WTC11 (cell line): ENCODE measurements around the gene GARS1. TPM values are rescaled to one million over a fixed set of nuclear protein-coding genes. Genes with fewer than 3 reads are reported as not detected.

ENCODE experiments used
- ATAC-seq: fragments of 200-7000 bp; cut with Tn5 transposase; 2 replicates; pipeline ENCODE4 v1.10.0; 2021; ENCODE audit warnings: mild to moderate bottlenecking, moderate library complexity
- CTCF ChIA-PET: fragments of 300-600 bp; sonication (Branson Sonifier 250); formaldehyde crosslinking; loops from one replicate; lab custom pipeline; 2021; ENCODE audit warnings: antibody characterized with exemption; lab: Charles Lee
- POLR2A ChIA-PET: fragments of 350-600 bp; sonication (Branson Sonifier 250); formaldehyde crosslinking; loops from one replicate; lab custom pipeline; 2021; ENCODE audit warnings: antibody characterized with exemption; lab: Charles Lee
- DNase-seq: peaks from one replicate; pipeline ENCODE4 v3.0.0; 2021; ENCODE audit warnings: low spot score
- H3K27ac Mint-ChIP-seq: 2 replicates; pipeline ENCODE4 v1.8.0; 2021; ENCODE audit warnings: mixed read lengths
- H3K27me3 Mint-ChIP-seq: 2 replicates; pipeline ENCODE4 v1.8.0; 2021; ENCODE audit warnings: low read depth, mild to moderate bottlenecking, moderate library complexity, mixed read lengths
- H3K36me3 Mint-ChIP-seq: 2 replicates; pipeline ENCODE4 v1.8.0; 2021; ENCODE audit warnings: mixed read lengths
- H3K4me1 Mint-ChIP-seq: 2 replicates; pipeline ENCODE4 v1.8.0; 2022; ENCODE audit warnings: mixed read lengths
- H3K4me3 Mint-ChIP-seq: 2 replicates; pipeline ENCODE4 v1.8.0; 2021; ENCODE audit warnings: mild to moderate bottlenecking, moderate library complexity, mixed read lengths
- H3K9me3 Mint-ChIP-seq: 2 replicates; pipeline ENCODE4 v1.8.0; 2021; ENCODE audit warnings: mixed read lengths
- AFF4 ChIP-seq: sonication (generic); formaldehyde crosslinking; IDR thresholded peaks from 2 replicates; pipeline ENCODE4 v1.8.1; 2023; ENCODE audit warnings: mild to moderate bottlenecking, missing genetic modification reagents, borderline replicate concordance
- ATF1 ChIP-seq: sonication (generic); formaldehyde crosslinking; IDR thresholded peaks from 2 replicates; pipeline ENCODE4 v1.8.1; 2023; ENCODE audit warnings: mild to moderate bottlenecking, moderate library complexity, missing genetic modification reagents
- CDX4 ChIP-seq: fragments of 250-450 bp; sonication (Bioruptor Pico); IDR thresholded peaks from 2 replicates; pipeline ENCODE4 v1.9.0; 2021; ENCODE audit warnings: moderate library complexity, mild to moderate bottlenecking, inconsistent platforms, borderline replicate concordance
- CREB1 ChIP-seq: sonication (generic); formaldehyde crosslinking; IDR thresholded peaks from 2 replicates; pipeline ENCODE4 v1.8.0; 2023; ENCODE audit warnings: mild to moderate bottlenecking, missing genetic modification reagents
- CREM ChIP-seq: sonication (generic); formaldehyde crosslinking; IDR thresholded peaks from 2 replicates; pipeline ENCODE4 v1.8.1; 2022; ENCODE audit warnings: mild to moderate bottlenecking, missing genetic modification reagents, moderate library complexity
- FOXJ3 ChIP-seq: sonication (generic); formaldehyde crosslinking; IDR thresholded peaks from 2 replicates; pipeline ENCODE4 v1.9.0; 2021; ENCODE audit warnings: missing genetic modification reagents, mild to moderate bottlenecking, borderline replicate concordance
- IRF1 ChIP-seq: sonication (generic); formaldehyde crosslinking; IDR thresholded peaks from 2 replicates; pipeline ENCODE4 v1.8.0; 2023; ENCODE audit warnings: missing genetic modification reagents
- JUN ChIP-seq: sonication (generic); formaldehyde crosslinking; IDR thresholded peaks from 2 replicates; pipeline ENCODE4 v1.8.0; 2023; ENCODE audit warnings: mild to moderate bottlenecking, missing genetic modification reagents
- KAT7 ChIP-seq: sonication (generic); formaldehyde crosslinking; IDR thresholded peaks from 2 replicates; pipeline ENCODE4 v1.8.1; 2023; ENCODE audit warnings: missing genetic modification reagents, mild to moderate bottlenecking, borderline replicate concordance
- NFATC4 ChIP-seq: fragments of 250-450 bp; sonication (Bioruptor Pico); IDR thresholded peaks from 2 replicates; pipeline ENCODE4 v1.9.0; 2021; ENCODE audit warnings: mild to moderate bottlenecking
- PRDM15 ChIP-seq: sonication (generic); formaldehyde crosslinking; IDR thresholded peaks from 2 replicates; pipeline ENCODE4 v1.8.0; 2022; ENCODE audit warnings: missing genetic modification reagents
- SMAD4 ChIP-seq: sonication (generic); formaldehyde crosslinking; IDR thresholded peaks from 2 replicates; pipeline ENCODE4 v1.8.0; 2022; ENCODE audit warnings: mild to moderate bottlenecking, missing genetic modification reagents
- TCF7 ChIP-seq: sonication (generic); formaldehyde crosslinking; IDR thresholded peaks from 2 replicates; pipeline ENCODE4 v1.8.0; 2022; ENCODE audit warnings: mild to moderate bottlenecking, low read depth, missing genetic modification reagents, moderate library complexity
- TP53 ChIP-seq: sonication (generic); formaldehyde crosslinking; IDR thresholded peaks from 2 replicates; pipeline ENCODE4 v1.8.1; 2023; ENCODE audit warnings: mild to moderate bottlenecking, missing genetic modification reagents
- ZBTB21 ChIP-seq: sonication (generic); formaldehyde crosslinking; IDR thresholded peaks from 2 replicates; pipeline ENCODE4 v1.8.1; 2023; ENCODE audit warnings: mild to moderate bottlenecking, missing genetic modification reagents, borderline replicate concordance
- ZNF219 ChIP-seq: sonication (generic); formaldehyde crosslinking; IDR thresholded peaks from 2 replicates; pipeline ENCODE4 v1.8.0; 2023; ENCODE audit warnings: missing genetic modification reagents, mild to moderate bottlenecking, borderline replicate concordance
- ZNF263 ChIP-seq: sonication (generic); formaldehyde crosslinking; IDR thresholded peaks from 2 replicates; pipeline ENCODE4 v1.8.1; 2022; ENCODE audit warnings: low read depth, mild to moderate bottlenecking, moderate library complexity, missing genetic modification reagents
- ZNF396 ChIP-seq: fragments of 250-450 bp; sonication (Bioruptor Pico); IDR thresholded peaks from 2 replicates; pipeline ENCODE4 v1.8.0; 2021; ENCODE audit warnings: mild to moderate bottlenecking, moderate library complexity, borderline replicate concordance
- ZNF671 ChIP-seq: fragments of 250-450 bp; sonication (Bioruptor Pico); IDR thresholded peaks from 2 replicates; pipeline ENCODE4 v1.8.0; 2021; ENCODE audit warnings: mild to moderate bottlenecking
- total RNA-seq: library from RNA; stranded (reverse); gene quantifications from 3 replicates; pipeline ENCODE4 v1.2.3, GENCODE V29; 2021
- TF ChIP-seq, protein P1 (sequence below): fragments of 250-450 bp; sonication (Bioruptor Pico); IDR thresholded peaks from 2 replicates; pipeline ENCODE4 v1.9.0; 2021; ENCODE audit warnings: mild to moderate bottlenecking
- TF ChIP-seq, protein P2 (sequence below): fragments of 200-600 bp; IDR thresholded peaks from 2 replicates; pipeline ENCODE4 v1.8.0; 2022; ENCODE audit warnings: antibody characterized with exemption

Gene GARS1
- total RNA-seq, 1 experiment from 2014 or later = 236 TPM

- no peak for DNase-seq
- no peak for ATAC-seq
- peaks cover 5% of the 10 kb centered on the region; the same call in 1 of the 2 replicates for H3K4me1 Mint-ChIP-seq
- CTCF ChIA-PET = interaction anchor here (0.8 to 2.7 kb wide), 4 partner anchors 17 to 101 kb away, joined by 3 to 14 read pairs (median 7); partner anchors contain the start of gene CRHR2
- POLR2A ChIA-PET = interaction anchor here (1.3 kb wide), 1 partner anchor 44 kb away, joined by 3 read pairs; no protein-coding TSS in a partner anchor
- H3K4me3 Mint-ChIP-seq = no peak overlapping the region
- no peaks in the 10 kb centered on the region for H3K27me3 Mint-ChIP-seq
- TF ChIP-seq FOXJ3 = no peak
- no peaks in the 10 kb centered on the region for H3K36me3 Mint-ChIP-seq
- no peak overlapping the region for H3K27ac Mint-ChIP-seq
- H3K9me3 Mint-ChIP-seq = no peaks in the 10 kb centered on the region
Observed at GRCh38 chr7:30665043-30665442, 70.4 kb downstream of the GARS1 start.

GRCh38 chr7:30665449-30665848, 70.8 kb downstream of the GARS1 start:
- ChIA-PET POLR2A (no interaction called here), CTCF (interaction anchor here (1.4 to 1.5 kb wide), 2 partner anchors 17 to 75 kb away, joined by 3 to 10 read pairs; partner anchors contain the start of gene CRHR2)
- Mint-ChIP-seq H3K36me3 (no peaks in the 10 kb centered on the region), H3K9me3 (no peaks in the 10 kb centered on the region), H3K4me1 (peaks cover 5% of the 10 kb centered on the region; the same call in 1 of the 2 replicates), H3K27me3 (no peaks in the 10 kb centered on the region), H3K4me3 (no peak overlapping the region), H3K27ac (no peak overlapping the region)
- DNase-seq = no peak
- no peak for ATAC-seq
- TF ChIP-seq KAT7 (CRISPR knock-in tag) = no peak
- no peak for TF ChIP-seq PRDM15 (CRISPR knock-in tag)
- TF ChIP-seq IRF1 (CRISPR knock-in tag) = no peak
- no peak for TF ChIP-seq CREM (CRISPR knock-in tag)
- no peak for TF ChIP-seq JUN (CRISPR knock-in tag)
- TF ChIP-seq SMAD4 (CRISPR knock-in tag) = no peak
- no peak for TF ChIP-seq NFATC4 (CRISPR knock-in tag)
- TF ChIP-seq CDX4 (CRISPR knock-in tag) = no peak
- TF ChIP-seq ZNF671 (CRISPR knock-in tag) = no peak
- no peak for TF ChIP-seq TP53 (CRISPR knock-in tag)
- TF ChIP-seq ZNF219 (CRISPR knock-in tag) = no peak
- no peak for TF ChIP-seq CREB1
- TF ChIP-seq, protein P1, sequence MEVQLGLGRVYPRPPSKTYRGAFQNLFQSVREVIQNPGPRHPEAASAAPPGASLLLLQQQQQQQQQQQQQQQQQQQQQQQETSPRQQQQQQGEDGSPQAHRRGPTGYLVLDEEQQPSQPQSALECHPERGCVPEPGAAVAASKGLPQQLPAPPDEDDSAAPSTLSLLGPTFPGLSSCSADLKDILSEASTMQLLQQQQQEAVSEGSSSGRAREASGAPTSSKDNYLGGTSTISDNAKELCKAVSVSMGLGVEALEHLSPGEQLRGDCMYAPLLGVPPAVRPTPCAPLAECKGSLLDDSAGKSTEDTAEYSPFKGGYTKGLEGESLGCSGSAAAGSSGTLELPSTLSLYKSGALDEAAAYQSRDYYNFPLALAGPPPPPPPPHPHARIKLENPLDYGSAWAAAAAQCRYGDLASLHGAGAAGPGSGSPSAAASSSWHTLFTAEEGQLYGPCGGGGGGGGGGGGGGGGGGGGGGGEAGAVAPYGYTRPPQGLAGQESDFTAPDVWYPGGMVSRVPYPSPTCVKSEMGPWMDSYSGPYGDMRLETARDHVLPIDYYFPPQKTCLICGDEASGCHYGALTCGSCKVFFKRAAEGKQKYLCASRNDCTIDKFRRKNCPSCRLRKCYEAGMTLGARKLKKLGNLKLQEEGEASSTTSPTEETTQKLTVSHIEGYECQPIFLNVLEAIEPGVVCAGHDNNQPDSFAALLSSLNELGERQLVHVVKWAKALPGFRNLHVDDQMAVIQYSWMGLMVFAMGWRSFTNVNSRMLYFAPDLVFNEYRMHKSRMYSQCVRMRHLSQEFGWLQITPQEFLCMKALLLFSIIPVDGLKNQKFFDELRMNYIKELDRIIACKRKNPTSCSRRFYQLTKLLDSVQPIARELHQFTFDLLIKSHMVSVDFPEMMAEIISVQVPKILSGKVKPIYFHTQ (CRISPR knock-in tag) = no peak
- no peak for TF ChIP-seq ATF1 (CRISPR knock-in tag)
- no peak for TF ChIP-seq ZNF396 (CRISPR knock-in tag)
- TF ChIP-seq ZBTB21 (CRISPR knock-in tag) = no peak
- no peak for TF ChIP-seq TCF7
- TF ChIP-seq ZNF263 (CRISPR knock-in tag) = no peak
- TF ChIP-seq, protein P2, sequence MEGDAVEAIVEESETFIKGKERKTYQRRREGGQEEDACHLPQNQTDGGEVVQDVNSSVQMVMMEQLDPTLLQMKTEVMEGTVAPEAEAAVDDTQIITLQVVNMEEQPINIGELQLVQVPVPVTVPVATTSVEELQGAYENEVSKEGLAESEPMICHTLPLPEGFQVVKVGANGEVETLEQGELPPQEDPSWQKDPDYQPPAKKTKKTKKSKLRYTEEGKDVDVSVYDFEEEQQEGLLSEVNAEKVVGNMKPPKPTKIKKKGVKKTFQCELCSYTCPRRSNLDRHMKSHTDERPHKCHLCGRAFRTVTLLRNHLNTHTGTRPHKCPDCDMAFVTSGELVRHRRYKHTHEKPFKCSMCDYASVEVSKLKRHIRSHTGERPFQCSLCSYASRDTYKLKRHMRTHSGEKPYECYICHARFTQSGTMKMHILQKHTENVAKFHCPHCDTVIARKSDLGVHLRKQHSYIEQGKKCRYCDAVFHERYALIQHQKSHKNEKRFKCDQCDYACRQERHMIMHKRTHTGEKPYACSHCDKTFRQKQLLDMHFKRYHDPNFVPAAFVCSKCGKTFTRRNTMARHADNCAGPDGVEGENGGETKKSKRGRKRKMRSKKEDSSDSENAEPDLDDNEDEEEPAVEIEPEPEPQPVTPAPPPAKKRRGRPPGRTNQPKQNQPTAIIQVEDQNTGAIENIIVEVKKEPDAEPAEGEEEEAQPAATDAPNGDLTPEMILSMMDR = no peak
- no peak for TF ChIP-seq AFF4 (CRISPR knock-in tag)
